GM19023 (cell line): ENCODE data around the gene LMBR1L.
"Not testable (repeated sequence)": the region's sequence is repeated elsewhere in the genome, so short reads cannot be mapped to it uniquely, and the experiment has no call there.

Source experiments
- ATAC-seq: cut with Tn5 transposase; IDR thresholded peaks from one replicate; pipeline ENCODE4 v1.9.1; 2021; ENCODE audit warnings: mild to moderate bottlenecking, moderate library complexity; ENCODE audit not compliant: unreplicated experiment

Gene LMBR1L, protein sequence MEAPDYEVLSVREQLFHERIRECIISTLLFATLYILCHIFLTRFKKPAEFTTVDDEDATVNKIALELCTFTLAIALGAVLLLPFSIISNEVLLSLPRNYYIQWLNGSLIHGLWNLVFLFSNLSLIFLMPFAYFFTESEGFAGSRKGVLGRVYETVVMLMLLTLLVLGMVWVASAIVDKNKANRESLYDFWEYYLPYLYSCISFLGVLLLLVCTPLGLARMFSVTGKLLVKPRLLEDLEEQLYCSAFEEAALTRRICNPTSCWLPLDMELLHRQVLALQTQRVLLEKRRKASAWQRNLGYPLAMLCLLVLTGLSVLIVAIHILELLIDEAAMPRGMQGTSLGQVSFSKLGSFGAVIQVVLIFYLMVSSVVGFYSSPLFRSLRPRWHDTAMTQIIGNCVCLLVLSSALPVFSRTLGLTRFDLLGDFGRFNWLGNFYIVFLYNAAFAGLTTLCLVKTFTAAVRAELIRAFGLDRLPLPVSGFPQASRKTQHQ

DNA sequence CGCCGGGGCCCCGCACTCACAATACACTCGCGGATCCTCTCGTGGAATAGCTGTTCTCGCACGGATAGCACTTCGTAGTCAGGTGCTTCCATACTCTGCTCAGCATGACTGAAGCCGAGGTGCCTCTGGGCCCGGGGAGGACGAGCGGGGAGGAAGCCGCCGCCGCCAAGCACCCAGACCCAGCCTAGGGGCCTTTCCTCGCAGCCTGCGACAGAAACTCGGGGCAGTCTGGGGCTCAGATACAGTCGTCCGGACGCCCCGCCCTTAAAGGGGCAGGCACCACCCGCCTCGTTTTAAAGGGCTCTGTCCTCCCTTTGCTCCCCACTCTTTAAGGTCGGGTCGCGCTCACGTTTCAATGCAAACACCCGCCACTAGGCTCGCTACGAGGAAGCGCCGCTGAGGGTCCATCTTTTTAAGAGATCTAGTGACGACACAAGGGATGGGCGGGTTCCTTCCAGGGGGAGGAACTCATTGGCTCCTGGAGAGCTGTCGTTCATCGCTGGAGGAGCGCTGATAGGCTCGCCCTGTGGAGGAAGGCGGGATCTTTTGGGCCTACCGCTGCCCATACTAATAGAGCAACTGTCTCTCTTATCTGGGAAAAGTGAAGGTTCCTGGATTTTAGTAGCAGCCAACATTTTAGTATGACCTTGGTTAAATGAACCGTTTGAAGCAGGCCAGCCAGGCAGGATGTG lies at the start of gene LMBR1L:
TSS of gene LMBR1L (minus strand) at position 384 of the 692 bp plus-strand sequence. CDS start at position 92, 292 bp downstream.
- peak; percentile 98 for ATAC-seq

DNA sequence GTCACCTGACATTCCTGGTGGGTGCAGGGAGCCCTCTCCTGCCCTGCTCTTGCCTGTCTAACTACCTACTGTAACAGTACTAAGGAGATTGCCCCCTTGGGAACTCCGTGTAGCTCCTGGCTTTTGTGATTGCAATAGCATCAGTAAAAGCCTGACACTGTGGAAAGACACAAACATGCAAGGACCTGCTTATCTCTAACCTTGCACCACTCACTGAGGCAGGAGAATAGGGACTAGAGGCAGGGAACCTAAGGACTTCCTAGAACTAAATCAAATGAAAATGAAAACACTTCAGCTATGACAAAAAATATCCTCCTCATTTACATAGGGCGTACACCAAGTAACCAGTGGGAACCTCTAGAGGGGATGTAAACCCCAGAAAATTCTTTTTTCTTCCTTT lies 49.8 kb upstream of the LMBR1L start:
- no peak for ATAC-seq

DNA sequence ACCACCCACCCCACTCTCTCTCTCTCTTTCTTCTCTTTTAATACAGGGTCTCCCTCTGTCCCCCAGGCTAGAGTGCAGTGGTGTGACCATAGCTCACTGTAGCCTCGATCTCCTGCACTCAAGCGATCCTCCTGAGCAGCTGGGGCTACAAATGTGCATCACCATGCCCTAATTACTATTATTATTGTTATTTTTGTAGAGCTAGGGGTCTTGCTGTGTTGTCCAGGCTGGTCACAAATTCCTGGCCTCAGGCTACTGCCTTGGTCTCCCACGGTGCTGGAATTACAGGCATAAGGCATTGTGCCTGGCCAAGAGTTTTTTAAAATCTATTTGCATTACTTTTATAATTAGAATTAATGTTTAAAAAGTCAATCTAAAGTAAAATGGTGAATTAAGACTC lies 43.6 kb upstream of the LMBR1L start:
- ATAC-seq: no peak

DNA sequence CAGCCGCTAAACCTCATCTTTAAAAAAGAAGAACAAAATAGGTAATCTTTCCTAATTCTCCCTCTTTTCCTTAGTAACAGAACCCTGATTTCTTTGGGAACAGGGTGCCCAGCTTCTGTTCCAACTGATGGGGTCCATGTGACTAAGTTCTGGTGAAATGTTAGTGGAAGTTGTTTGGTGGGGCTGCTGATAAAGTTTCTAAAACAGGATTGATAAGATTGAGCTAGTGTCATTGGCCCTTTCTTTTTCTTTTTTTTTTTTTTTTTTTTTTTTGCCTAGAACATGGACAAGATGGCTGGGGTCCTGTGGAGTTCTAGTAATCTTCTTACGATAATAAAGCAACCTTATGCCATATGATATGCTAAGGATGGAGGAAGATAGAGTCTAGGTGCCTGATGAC lies 36.7 kb upstream of the LMBR1L start:
- ATAC-seq: no peak

DNA sequence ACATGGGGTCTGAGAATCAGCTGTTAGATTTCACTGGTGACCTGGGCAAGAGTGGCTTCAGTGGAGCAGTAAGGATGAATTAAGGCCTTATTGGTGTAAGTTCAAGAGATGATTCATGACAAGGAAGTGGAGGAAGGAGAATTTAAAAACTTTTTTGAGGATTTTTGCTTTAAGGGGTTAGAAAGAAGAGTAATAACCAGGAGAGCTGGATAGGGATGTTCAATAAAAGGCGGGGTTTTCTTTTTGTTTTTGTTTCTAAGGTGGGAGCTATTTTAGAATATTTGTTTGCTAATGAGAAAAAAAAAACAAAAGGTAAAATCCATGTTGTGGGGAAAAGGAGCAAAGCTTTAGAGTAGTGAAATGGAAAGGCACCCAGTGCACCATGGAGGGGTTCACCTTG lies 35.8 kb upstream of the LMBR1L start:
- ATAC-seq: no peak

DNA sequence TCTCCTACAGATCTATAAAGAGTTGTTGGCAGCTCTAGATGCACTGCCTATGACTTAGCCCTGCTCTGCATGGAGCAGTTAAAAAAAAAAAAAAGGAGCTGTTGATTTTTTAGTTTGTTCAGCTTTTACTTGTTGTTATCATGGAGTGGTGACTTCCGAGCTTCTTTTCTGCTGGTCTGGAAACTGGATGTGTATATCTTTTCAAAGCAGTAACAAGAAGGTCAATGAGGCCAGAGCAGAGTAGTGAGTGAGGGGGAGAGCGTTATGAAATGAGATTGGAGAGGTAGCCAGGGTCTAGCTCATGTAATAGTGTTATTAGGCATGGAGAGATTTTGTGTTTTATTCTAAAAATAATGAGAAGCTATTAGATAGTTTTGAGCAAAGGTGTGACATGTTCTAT lies 33.7 kb upstream of the LMBR1L start:
- ATAC-seq: no peak

DNA sequence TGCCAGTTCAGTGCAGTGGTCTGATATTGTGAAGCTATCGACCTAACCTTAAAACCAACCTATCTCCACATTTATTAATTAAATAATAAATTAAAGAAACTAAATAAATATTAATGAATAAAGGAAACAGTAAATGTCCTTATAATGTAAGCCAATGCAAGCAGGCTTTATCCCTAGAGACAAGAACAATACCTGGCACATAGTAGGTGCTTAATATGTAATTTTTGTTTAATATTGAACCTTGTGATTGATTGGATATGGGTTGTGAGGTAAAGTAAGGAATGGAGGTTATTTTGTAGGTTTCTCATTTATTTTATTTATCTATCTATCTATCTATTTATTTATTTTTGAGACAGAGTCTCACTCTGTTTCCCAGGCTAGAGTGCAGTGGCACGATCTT lies 28.4 kb upstream of the LMBR1L start:
- ATAC-seq: no peak

DNA sequence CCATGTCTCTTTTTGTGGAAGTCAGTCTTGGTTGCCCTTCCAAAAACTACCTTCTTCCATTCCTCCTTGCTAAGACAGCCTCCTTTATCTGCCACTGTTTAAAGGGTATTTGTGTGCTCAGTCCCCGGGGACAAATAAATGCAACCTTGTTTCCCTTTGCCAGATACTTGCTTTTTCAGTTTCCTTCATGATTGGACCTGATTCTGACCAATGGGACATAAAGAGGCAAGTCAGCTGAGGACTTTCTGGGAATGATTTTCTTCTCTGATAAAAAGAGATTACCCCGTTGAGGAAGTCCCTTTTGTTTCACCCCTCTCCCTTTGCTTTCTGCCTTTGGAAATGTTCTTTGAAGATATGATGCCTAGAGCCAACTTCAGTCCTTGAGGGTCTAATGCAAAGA lies 27.9 kb upstream of the LMBR1L start:
- ATAC-seq: no peak

DNA sequence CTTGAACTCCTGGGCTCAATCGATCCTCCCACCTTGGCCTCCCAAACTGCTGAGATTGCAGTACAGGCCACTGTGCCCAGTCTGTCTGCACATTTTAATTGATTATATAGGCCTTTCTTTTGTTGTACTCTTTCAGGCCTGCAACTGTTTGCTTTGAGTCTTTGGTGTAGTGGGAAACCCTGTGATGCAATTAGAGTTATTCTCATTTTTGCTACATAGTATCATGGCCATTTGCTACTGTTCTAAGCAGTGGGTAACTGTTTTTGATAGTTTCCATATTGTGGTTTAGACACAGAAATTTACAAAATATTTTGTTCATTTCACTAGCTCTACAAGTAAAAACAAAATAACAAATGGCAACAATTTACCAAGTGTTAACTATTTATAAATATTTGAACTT lies 26.8 kb upstream of the LMBR1L start:
- no peak for ATAC-seq

DNA sequence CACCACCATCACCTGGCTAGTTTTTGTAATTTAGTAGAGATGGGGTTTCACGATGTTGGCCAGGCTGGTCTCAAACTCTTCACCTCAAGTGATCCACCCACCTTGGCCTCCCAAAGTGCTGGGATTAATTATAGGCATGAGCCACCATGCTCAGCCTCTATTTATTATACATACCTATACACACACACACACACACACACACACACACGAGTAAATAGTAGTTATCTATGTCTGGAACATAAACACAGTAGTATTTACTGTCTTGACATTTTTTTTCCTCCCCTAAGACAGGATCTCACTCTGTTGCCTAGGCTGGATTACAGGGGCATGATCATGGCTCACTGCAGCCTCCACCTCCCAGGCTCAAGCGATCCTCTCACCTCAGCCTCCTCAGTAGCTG lies 26.4 kb upstream of the LMBR1L start:
- ATAC-seq: not testable (repeated sequence)

DNA sequence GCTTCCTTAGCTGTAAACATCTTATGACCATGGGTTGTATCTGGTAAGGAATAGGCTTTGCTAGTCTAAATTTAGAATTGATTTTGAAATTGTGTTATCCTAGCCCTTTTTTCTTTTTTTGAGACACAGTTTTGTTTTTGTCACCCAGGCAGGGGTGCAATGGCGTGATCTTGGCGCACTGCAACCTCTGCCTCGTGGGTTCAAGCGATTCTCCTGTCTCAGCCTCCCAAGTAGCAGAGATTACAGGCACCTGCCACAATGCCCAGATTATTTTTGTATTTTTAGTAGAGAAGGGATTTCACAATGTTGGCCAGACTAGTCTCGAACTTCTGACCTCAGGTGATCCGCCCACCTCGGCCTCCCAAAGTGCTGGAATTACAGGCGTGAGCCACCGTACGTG lies 22.9 kb upstream of the LMBR1L start:
- ATAC-seq: no peak

DNA sequence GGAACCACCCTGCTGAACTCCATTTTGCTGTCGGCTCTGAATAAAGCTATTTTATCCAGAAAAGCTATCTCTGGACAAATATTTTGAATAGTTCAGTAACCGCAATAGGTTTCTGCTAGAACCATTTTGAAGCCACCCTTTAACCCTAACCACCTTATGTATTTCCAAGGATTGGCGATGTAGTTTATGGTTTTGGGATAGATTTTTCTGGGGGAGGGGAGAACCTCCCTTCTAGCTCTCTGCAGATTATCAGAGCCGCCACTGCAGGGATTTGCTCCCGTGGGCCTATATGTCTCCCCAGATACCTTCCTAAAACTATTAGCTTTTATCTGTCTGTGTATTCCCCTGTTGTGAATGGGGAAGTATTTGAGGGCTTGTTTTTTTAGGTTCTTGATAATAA lies 22.4 kb upstream of the LMBR1L start:
- no peak for ATAC-seq

DNA sequence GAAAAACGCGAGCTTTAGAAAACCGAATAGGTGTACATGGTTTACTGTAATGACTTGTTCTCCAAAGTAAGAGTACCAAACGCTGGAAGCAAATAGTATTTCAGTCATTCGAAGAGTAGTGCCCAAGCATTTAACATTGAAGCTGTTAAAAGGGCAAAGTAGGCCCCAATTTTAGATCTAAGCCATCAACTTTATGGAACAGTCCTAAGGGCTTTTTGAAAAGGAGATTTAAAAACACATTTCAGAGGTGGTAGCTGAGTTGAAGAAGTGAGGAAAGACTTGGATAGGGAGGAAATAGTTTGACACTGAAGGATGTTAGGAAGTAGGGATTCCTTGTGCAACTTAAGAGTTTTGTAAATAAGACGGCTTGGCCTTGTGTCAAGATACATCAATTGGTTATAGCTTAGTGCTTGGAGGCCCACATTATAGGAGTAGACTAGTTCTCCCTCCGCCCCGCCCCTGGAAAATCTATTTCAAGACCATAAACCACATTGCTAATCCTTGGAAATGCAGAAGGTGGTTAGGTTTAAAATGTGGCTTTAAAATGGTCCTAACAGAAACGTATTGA lies 21.3 kb upstream of the LMBR1L start:
- ATAC-seq: no peak

DNA sequence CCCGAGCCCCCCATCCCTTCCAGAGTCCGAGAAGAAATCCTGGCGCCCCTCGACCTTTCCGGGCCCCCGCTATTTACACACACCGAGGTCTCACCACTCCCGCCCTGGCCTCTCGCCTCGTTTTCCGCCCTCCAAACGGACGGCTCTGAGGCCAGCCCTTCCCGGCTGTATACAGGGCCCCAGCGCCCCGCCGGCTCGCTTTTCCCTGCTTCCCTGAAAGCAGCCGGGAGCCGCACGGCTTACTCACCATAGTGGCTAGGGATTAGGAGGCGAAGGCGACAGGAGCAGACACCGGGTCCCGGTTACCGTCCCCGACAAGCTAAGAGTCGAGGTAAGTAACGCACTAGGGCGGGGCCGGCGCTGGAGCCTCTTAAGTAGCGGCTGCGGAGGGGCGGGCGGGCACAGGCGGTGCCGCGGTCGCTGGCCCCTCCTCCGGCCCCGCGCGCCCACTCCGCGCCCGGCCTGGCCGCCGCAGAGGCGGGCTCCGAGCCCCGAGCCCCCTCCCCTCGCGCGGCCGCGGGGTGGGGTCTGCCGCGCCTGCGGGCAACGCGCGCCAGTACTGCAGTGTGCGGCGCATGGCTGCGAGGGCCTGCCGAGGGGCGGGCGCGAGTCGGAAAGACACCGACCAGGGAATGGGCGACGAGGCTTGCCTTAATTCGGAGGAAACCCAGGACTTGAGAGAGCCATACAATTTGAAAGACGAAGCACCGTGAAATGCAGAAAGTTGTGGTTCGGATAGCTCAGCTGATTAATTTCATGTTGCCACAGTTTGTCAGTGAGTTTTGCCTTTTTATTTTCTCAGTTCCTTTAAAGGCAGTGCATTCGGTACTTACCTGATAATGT lies 20.6 kb upstream of the LMBR1L start, which contains the start of gene TUBA1B:
TSS of gene TUBA1B (minus strand) at position 345 of the 843 bp plus-strand sequence. CDS start at position 250, 95 bp downstream.
- peak; percentile 70 for ATAC-seq

DNA sequence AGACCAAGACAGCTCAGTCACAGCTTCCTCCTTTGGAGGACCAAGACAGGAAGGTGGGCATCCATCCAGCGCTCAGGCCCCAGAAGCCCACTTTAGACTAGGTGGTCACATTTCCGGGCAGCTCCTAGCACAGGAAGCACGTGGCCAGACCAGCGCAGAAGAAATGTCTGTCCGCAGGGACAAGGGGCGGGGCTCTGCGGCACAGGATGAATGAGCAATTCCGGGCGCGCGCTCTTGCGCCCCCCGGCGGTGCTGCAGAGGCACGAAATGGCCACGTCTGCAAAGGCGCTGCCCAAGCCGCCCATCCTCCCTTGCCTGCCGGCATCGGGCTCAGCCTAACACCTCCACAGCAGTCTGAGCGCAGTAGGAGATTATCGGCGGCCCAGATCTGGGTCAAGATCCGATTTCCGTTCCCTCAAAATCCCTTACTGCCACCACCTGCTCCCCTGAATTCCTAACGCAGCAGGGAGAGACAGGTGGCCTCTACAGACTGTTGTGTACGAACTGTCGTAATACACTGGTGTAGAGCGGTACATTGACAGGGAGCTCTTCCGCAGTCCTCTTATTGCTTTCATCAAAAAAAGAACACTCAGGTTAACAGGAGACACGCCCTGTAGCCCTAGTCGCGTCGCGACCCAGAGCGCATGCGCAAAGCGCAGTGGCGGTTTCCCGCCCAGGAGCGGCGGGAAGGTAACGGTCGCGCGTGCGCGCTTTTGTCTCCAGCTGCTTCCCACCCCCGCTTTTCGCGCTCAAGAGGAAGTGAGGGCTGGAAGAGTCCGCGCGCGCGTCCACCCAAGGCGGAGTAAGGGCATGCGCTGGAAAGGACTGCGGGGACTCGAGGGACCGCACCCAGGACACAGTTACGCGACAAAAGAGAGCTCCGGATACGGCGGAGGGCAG lies 19.8 kb upstream of the LMBR1L start:
- ATAC-seq: peak; percentile 54

DNA sequence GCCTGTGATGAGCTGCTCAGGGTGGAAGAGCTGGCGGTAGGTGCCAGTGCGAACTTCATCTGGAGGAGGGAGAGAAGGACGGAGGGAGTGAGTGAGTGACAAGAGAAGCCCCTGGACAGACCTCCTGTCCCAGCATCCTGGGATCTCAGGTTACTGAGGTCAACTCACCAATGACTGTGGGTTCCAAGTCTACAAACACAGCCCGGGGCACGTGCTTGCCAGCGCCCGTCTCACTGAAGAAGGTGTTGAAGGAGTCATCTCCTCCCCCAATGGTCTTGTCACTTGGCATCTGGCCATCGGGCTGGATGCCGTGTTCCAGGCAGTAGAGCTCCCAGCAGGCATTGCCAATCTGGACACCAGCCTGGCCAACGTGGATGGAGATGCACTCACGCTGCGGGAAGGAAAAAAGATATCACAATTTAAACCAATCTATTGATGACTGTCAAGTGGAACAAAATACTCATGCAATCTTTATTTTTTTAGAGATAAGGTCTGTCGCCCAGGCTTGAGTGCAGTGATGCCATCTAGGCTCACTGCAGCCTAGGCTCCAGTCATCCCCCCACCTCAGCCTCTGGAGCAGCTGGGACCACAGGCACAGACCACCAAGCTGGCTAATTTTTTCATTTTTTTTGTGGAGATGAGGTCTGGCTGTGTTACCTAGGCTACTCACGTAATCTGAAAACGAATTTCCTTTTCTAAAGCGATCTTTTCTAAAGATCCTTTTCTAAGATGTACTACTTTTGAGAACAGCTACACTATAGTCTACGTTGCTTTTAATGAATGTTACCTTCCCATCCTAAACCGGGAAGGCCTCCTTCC lies 18.9 kb upstream of the LMBR1L start:
- ATAC-seq: no peak

DNA sequence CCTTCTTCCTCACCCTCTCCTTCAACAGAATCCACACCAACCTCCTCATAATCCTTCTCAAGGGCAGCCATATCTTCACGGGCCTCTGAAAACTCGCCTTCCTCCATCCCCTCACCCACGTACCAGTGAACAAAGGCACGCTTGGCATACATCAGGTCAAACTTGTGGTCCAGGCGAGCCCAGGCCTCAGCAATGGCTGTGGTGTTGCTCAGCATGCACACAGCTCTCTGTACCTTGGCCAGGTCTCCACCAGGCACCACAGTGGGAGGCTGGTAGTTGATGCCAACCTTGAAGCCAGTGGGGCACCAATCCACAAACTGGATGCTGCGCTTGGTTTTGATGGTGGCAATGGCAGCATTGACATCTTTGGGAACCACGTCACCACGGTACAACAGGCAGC lies 17.3 kb upstream of the LMBR1L start:
- ATAC-seq: not testable (repeated sequence)

DNA sequence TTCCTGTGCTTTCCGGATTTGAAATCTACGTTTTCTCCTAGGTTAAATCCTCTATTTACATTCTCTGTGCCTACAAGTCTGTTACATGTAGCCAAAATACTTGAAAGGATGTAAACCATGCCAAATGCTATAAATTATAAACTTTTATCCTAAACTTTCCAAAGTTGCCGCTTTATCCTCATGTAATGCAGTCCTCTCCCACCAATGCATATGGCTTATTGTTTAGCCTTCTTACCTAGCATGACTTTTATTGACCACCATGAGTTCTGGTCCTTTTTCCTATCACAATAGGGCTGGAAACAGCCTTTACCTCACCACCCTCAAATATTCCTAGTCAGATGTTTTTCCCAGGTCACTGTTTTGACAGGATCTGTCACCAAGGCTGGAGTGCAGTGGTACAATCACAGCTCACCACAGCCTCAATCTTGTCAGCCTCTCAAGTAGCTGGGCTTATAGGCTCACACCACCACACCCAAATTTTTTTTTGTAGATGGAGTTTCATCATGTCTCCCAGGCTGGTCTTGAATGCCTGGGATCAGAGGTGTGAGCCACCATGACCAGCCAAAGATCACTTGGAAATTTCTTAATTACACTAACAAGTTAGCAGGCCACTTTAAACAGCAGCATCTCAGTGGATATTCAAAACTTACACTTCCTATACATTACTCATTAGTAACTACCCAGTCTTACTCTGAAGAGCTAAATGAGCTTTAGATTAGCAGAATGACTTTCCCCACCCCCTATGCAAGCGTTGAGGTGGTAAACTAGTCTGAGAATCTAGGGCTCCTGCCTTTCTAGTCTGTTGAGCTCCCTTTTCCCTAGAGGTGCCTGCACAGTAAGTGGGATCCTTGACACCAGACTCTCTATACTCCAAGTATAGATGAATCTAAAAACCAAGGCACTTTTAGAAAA lies 16.5 kb upstream of the LMBR1L start:
- no peak for ATAC-seq
